ENCODE measurements around the gene CCDC187. TPM values are rescaled to one million over a fixed set of nuclear protein-coding genes. Genes with fewer than 3 reads are reported as not detected.

CCDC187 gene
- polyA plus RNA-seq, 1 donor from 2014 or later, result not detected

- no peak overlapping the region for H3K9ac ChIP-seq (ENCODE audit: low read length)
- no peaks in the 10 kb centered on the region for H4K20me1 ChIP-seq (ENCODE audit: insufficient read depth)
- H3K27me3 ChIP-seq (ENCODE audit: insufficient read depth, low read depth, low read length), result no peaks in the 10 kb centered on the region
- H3K4me2 ChIP-seq (ENCODE audit: low read length), result no peak overlapping the region
- no peak overlapping the region for H3K27ac ChIP-seq (ENCODE audit: low read length)
- H3K9me2 ChIP-seq (ENCODE audit: insufficient read depth, low read length), result no peaks in the 10 kb centered on the region
- H2AFZ ChIP-seq (ENCODE audit: low read depth, low read length), result no peak overlapping the region
- H3F3A ChIP-seq (ENCODE audit: insufficient read depth, low read length, poor library complexity, severe bottlenecking), result no peaks in the 10 kb centered on the region
- H3K79me2 ChIP-seq (replicated peaks; ENCODE audit: insufficient read depth, low read length), result no peaks in the 10 kb centered on the region
- H3K4me3 ChIP-seq (ENCODE audit: low read length), result no peak overlapping the region
- H3K9me3 ChIP-seq (ENCODE audit: low read length), result no peaks in the 10 kb centered on the region
- TF ChIP-seq SMC3 (conservative IDR thresholded peaks at IDR 0.05; ENCODE audit: poor library complexity), result no peak
- no peak for TF ChIP-seq MXI1 (conservative IDR thresholded peaks at IDR 0.05; ENCODE audit: poor library complexity, severe bottlenecking)
- TF ChIP-seq RAD21 (conservative IDR thresholded peaks at IDR 0.05), result no peak
- no peak for TF ChIP-seq TAF1 (IDR thresholded peaks at IDR 0.05; ENCODE audit: low read depth)
- no peak for TF ChIP-seq REST (IDR thresholded peaks at IDR 0.05; ENCODE audit: borderline replicate concordance)
- no peak for TF ChIP-seq POLR2AphosphoS5 (IDR thresholded peaks at IDR 0.05)
- TF ChIP-seq EZH2 (IDR thresholded peaks at IDR 0.05; ENCODE audit: borderline replicate concordance, insufficient read depth, low read length, poor library complexity, severe bottlenecking), result no peak
- no peak for TF ChIP-seq CTCF (IDR thresholded peaks at IDR 0.05; ENCODE audit: poor library complexity, severe bottlenecking)
- no peak for TF ChIP-seq EP300 (conservative IDR thresholded peaks at IDR 0.05; ENCODE audit: poor library complexity, severe bottlenecking)
- no peaks in the 10 kb centered on the region for H3K36me3 ChIP-seq (ENCODE audit: insufficient read depth, low read length)
Measured at GRCh38 chr9:136337416-136338395, 33.8 kb upstream of the CCDC187 start.

- H3K79me2 ChIP-seq (replicated peaks; ENCODE audit: insufficient read depth, low read length), result no peaks in the 10 kb centered on the region
- H3K27ac ChIP-seq (ENCODE audit: low read length), result no peak overlapping the region
- H3K4me2 ChIP-seq (ENCODE audit: low read length), result no peak overlapping the region
- H3K4me3 ChIP-seq (ENCODE audit: low read length), result no peak overlapping the region
- H3F3A ChIP-seq (ENCODE audit: insufficient read depth, low read length, poor library complexity, severe bottlenecking), result no peaks in the 10 kb centered on the region
- H3K27me3 ChIP-seq (ENCODE audit: insufficient read depth, low read depth, low read length), result no peaks in the 10 kb centered on the region
- H3K9me2 ChIP-seq (ENCODE audit: insufficient read depth, low read length), result no peaks in the 10 kb centered on the region
- no peaks in the 10 kb centered on the region for H3K36me3 ChIP-seq (ENCODE audit: insufficient read depth, low read length)
- H2AFZ ChIP-seq (ENCODE audit: low read depth, low read length), result no peak overlapping the region
- H4K20me1 ChIP-seq (ENCODE audit: insufficient read depth), result no peaks in the 10 kb centered on the region
- TF ChIP-seq TAF1 (IDR thresholded peaks at IDR 0.05; ENCODE audit: low read depth) (no peak), REST (IDR thresholded peaks at IDR 0.05; ENCODE audit: borderline replicate concordance) (no peak), CTCF (IDR thresholded peaks at IDR 0.05; ENCODE audit: poor library complexity, severe bottlenecking) (no peak), POLR2AphosphoS5 (IDR thresholded peaks at IDR 0.05) (no peak), EZH2 (IDR thresholded peaks at IDR 0.05; ENCODE audit: borderline replicate concordance, insufficient read depth, low read length, poor library complexity, severe bottlenecking) (no peak), RAD21 (conservative IDR thresholded peaks at IDR 0.05) (no peak), SMC3 (conservative IDR thresholded peaks at IDR 0.05; ENCODE audit: poor library complexity) (no peak), EP300 (conservative IDR thresholded peaks at IDR 0.05; ENCODE audit: poor library complexity, severe bottlenecking) (no peak), MXI1 (conservative IDR thresholded peaks at IDR 0.05; ENCODE audit: poor library complexity, severe bottlenecking) (no peak)
- H3K9ac ChIP-seq (ENCODE audit: low read length), result no peak overlapping the region
- H3K9me3 ChIP-seq (ENCODE audit: low read length), result no peaks in the 10 kb centered on the region
Measured at GRCh38 chr9:136336881-136337280, 33.0 kb upstream of the CCDC187 start.

Data from neural cell (in vitro differentiated cells).